Astrocyte of the spinal cord (primary cell): ENCODE measurements around the gene ORC2.

Source experiments
- DNase-seq: peaks from one replicate; pipeline ENCODE4 v3.0.0; 2011; ENCODE audit warnings: low read depth, low spot score
- H3K4me3 ChIP-seq: 2 replicates; pipeline ENCODE4 v1.5.1; 2011; ENCODE audit warnings: low read depth, mild to moderate bottlenecking, low read length, moderate library complexity
- in situ Hi-C: cut with HindIII; loops from 2 replicates; pipeline ENCODE4 v1.10.0; 2017; ENCODE audit warnings: low sequenced_read_pairs
- TF ChIP-seq, protein P1 (sequence below): IDR thresholded peaks from 2 replicates; pipeline ENCODE4 v1.5.1; 2012; ENCODE audit warnings: low read depth, mild to moderate bottlenecking, low read length, inconsistent platforms

Gene ORC2

DNA sequence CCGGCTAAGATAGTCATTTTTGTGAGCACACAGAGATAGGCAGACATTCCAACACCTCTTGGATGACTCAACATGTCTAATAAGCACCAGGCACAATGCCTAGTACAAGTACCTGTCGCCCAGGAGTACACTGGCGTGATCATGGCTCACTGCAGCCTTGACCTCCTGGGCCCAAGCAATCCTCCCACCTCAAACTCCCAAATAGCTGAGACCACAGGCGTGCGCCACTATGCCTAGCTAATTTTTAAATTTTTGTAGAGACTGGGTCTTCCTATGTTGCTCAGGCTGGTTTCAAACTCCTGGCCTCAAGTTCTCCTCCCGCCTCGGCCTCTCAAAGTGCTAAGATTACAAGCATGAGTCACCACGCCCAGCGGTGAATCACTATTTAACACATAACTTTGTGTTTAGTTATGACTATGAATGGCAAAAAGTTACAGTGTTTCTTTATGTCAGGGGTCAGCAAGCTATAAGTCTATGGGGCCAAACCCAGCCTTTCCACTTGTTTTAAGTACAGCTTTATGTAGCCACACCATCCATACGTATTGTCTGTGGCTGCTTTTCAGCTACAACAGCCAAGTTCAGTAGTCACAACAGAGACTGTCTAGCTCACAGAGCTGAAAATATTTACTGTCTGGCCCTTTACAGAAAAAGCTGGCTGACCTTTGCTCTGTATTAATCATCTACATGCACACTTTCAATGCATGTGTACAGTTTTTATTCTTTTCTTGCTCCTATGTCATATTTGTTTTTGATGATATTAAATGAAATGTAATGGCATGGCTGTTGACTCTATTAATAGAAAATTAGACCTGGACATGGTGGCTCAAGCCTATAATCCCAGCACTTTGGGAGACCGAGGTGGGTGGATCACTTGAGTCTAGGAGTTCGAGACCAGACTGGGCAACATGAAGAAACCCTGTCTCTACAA is 18.7 kb downstream of the ORC2 start:
- peak; percentile 93 for DNase-seq
- in situ Hi-C loops = no loop called here
- no peak overlapping the region for H3K4me3 ChIP-seq
- TF ChIP-seq, protein P1, sequence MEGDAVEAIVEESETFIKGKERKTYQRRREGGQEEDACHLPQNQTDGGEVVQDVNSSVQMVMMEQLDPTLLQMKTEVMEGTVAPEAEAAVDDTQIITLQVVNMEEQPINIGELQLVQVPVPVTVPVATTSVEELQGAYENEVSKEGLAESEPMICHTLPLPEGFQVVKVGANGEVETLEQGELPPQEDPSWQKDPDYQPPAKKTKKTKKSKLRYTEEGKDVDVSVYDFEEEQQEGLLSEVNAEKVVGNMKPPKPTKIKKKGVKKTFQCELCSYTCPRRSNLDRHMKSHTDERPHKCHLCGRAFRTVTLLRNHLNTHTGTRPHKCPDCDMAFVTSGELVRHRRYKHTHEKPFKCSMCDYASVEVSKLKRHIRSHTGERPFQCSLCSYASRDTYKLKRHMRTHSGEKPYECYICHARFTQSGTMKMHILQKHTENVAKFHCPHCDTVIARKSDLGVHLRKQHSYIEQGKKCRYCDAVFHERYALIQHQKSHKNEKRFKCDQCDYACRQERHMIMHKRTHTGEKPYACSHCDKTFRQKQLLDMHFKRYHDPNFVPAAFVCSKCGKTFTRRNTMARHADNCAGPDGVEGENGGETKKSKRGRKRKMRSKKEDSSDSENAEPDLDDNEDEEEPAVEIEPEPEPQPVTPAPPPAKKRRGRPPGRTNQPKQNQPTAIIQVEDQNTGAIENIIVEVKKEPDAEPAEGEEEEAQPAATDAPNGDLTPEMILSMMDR = no peak

GRCh38 chr2:200943527-200944105 is 19.8 kb downstream of the ORC2 start:
- no peak for DNase-seq
- in situ Hi-C loops = no loop called here
- no peak overlapping the region for H3K4me3 ChIP-seq
- TF ChIP-seq, protein P1 = no peak

- in situ Hi-C loops = no loop called here
- no peak for DNase-seq
- TF ChIP-seq, protein P1 = no peak
- no peak overlapping the region for H3K4me3 ChIP-seq
Measured at GRCh38 chr2:200939832-200940231, 23.6 kb downstream of the ORC2 start.

DNA sequence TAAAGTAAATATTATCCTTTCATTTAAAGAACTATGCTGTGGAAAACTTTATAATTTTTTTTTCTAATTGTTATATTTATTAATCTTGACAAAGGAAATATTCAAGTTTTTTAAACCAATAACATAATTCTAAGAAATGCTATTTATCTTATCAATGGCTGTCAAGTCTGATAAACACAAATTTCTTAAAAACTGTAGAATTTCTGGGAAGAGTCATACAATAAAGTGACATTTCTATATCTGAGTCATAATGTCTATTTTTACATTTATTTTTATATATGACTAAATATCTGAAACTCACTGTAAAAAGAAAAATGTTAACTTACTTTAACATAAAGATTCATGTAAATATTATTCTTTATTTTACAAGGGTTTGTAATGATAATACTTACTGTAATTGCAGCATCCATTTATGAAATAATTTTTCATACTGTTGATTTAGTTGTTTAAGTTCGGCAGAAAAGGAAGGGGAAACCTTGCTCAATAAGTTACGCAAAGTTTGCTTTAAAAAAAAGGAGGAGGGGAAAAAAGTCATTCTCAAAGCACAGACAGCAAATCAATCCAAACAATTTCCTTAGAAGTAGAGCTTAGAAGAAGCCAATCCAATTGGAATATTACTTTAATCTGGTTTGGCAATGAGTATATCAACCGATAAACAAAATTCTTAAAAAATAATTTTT is 32.4 kb downstream of the ORC2 start:
- no peak overlapping the region for H3K4me3 ChIP-seq
- DNase-seq = no peak
- TF ChIP-seq, protein P1 = no peak
- in situ Hi-C loops = no loop called here

DNA sequence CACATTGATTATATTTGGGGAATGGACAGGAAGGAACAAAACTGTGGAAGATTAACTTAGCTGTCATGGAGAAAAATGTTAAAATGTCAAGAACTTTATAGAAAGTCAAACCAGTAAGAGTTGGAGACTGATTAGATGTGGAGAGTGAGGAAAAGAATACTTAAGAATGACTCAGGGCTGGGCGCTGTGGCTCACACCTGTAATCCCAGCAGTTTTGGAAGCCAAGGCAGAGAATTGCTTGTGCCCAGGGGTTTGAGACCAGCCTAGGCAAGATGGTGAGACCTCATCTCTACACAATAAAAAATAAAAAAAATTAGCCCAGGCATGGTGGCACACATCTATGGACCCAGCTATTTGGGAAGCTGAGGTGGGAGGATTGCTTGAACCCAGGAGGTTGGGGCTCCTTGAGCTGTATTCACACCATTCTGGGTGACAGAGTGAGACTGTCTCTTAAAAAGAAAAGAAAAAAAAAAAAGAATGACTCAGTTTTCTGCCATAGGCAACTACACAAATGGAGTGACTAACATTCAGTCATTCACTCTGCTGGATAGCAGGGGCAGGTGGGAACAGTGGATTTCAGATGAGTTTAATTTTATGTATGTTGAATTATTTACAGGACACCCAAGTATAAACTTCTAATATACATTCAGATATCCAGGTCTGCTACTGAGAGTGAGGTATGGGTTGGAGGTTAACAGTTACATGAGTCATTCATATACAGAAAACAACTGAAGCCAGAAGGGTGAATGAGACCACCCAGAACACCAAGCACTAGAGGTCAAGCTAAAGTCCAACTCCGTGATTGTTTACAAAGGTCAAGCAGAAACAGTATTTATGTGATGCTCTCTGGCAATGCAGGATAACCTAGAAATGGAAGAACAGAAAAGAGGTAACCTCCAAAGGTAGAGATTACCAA is 33.9 kb downstream of the ORC2 start:
- in situ Hi-C loops = no loop called here
- TF ChIP-seq, protein P1 = no peak
- H3K4me3 ChIP-seq = no peak overlapping the region
- no peak for DNase-seq

GRCh38 chr2:200922439-200922838 is 41.0 kb downstream of the ORC2 start:
- H3K4me3 ChIP-seq = no peak overlapping the region
- TF ChIP-seq, protein P1 = no peak
- in situ Hi-C loops = no loop called here
- no peak for DNase-seq
